Heart right ventricle (tissue), 16 donors: ENCODE measurements around the gene PSMC3IP. TPM values are rescaled to one million over a fixed set of nuclear protein-coding genes. Genes with fewer than 3 reads are reported as not detected.

Source experiments
- ATAC-seq, 8 donors: fragments of 200-7000 bp; cut with Tn5 transposase; one replicate each; pipeline ENCODE4 v1.9.1; 2020; ENCODE audit warnings: mild to moderate bottlenecking in 8 of 8, moderate library complexity in 8 of 8, moderate number of reproducible peaks in 1 of 8
- DNase-seq, 2 donors: peaks; one replicate each; pipeline ENCODE4 v3.0.0-alpha.2; 2020
- H3K27ac ChIP-seq, 10 donors: fragments of 200-600 bp; sonication (generic) in 2 of 10; one replicate each; pipeline versions ENCODE4 v1.5.0 to v1.8.0; 2020 to 2022; ENCODE audit warnings: mild to moderate bottlenecking in 3 of 10
- H3K27me3 ChIP-seq, 7 donors: fragments of 200-600 bp; one replicate each; pipeline ENCODE4 v1.8.0; 2021 to 2022; ENCODE audit warnings: mild to moderate bottlenecking in 2 of 7
- H3K36me3 ChIP-seq, 9 donors: fragments of 200-600 bp; sonication (generic) in 1 of 9; one replicate each; pipeline versions ENCODE4 v1.5.0 to v1.8.0; 2020 to 2022; ENCODE audit warnings: mild to moderate bottlenecking in 2 of 9
- H3K4me1 ChIP-seq, 9 donors: fragments of 200-600 bp; sonication (generic) in 1 of 9; one replicate each; pipeline versions ENCODE4 v1.5.0 to v1.8.0; 2020 to 2022; ENCODE audit warnings: mild to moderate bottlenecking in 4 of 9
- H3K4me3 ChIP-seq, 10 donors: fragments of 200-600 bp; sonication (generic) in 2 of 10; one replicate each; pipeline versions ENCODE4 v1.5.0 to v1.8.0; 2020 to 2022; ENCODE audit warnings: mild to moderate bottlenecking in 7 of 10, moderate library complexity in 2 of 10
- H3K9me3 ChIP-seq, 11 donors: fragments of 200-600 bp in 10 of 11; sonication (generic) in 2 of 11; one replicate each; pipeline versions ENCODE4 v1.5.0 to v1.8.0; 2013 to 2022; ENCODE audit warnings: mild to moderate bottlenecking in 2 of 11, control low read depth in 1 of 11, moderate library complexity in 1 of 11
- WGBS, 2 donors: extraction: QIAGEN DNeasy Blood & Tissue Kit; methylation state at CpG; one replicate each; pipeline ENCODE4 v1.1.7; 2013; ENCODE audit warnings: inconsistent platforms in 1 of 2; 5-methylcytosine and 5-hydroxymethylcytosine counted together
- intact Hi-C, 10 donors: fragments of 100-400 bp; cut with DNase I; formaldehyde crosslinking; loops; one replicate each; pipeline versions ENCODE4 v1.11.1 to v1.14.2; 2022
- polyA plus RNA-seq, 2 donors: library from polyadenylated mRNA; stranded (reverse); fragments of 200-250 nt; gene quantifications; one replicate each; pipeline ENCODE4 v1.2.3, GENCODE V29; 2013
- total RNA-seq, 10 donors: library from RNA; stranded (reverse); fragmentation: NEBNext Ultra II Directional in 3 of 10; extraction: Animal tissue kit (Norgen Biotek cat#: 25700) in 3 of 10; gene quantifications; one replicate each; pipeline versions ENCODE4 v1.2.1 to v1.2.4, GENCODE V29; 2021 to 2023
- TF ChIP-seq, protein P1 (sequence below), 9 donors: fragments of 200-600 bp; sonication (generic) in 2 of 9; IDR thresholded peaks; one replicate each; pipeline versions ENCODE4 v1.5.0 to v1.8.0; 2021 to 2022; ENCODE audit warnings: antibody characterized with exemption in 9 of 9, mild to moderate bottlenecking in 5 of 9, moderate library complexity in 1 of 9
- donor health status: Arrhythmogenic right ventricular cardiomyopathy.
- donor health status: ischemic (EF 13 %, LVEDD 7.1; RV severe dilation, severe dysfunction).
- donor health status: healthy with polysubstance abuse.
- donor health status: DM: no; HTN: yes; CAD: no.
- donor health status: DM: no; HTN: no; CAD: no.
- donor health status: ischemic (EF 25% LVEDD 6.9; RV normal size, moderate dysfunction).
- donor health status: ischemic (EF 25% LVEDD 5.7; RV mildly dilated, moderate dysfunction).
- donor health status: healthy.
- donor health status: DM: yes; HTN: yes; CAD: no.
- donor health status: Ischemic cardiomyopathy.
- donor health status: ischemic (EF 35%, LVEDD 5.7; RV mildly dilated, moderate dysfunction).
- donor health status: nonischemic (EF 11% LVEDD 7.7; RV severe dilation, severe dysfunction).
- donor health status: DM: yes; HTN: yes; CAD: no.
- donor health status: PGD.
- donor health status: ischemic (EF 29% LVEDD 5.4; RV normal size, mild dysfunction).
- donor health status: nonischemic (EF 23%, LVEDD 6.1; RV moderate dilation, normal function).

The PSMC3IP gene
- total and polyA plus RNA-seq, 12 donors: 1.1 to 3.1 (median 1.9) TPM

- intact Hi-C loops: loop anchor here in 6 of 10 donors (5.0 to 10.0 kb wide), 5 partner anchors 100 to 248 kb away; partner anchors contain the start of genes PLEKHH3 (in 3 of the 6), BECN1 (in 2 of the 6), RAMP2 (in 2 of the 6) and CCR10 (in 1 of the 6)
- TF ChIP-seq, protein P1, sequence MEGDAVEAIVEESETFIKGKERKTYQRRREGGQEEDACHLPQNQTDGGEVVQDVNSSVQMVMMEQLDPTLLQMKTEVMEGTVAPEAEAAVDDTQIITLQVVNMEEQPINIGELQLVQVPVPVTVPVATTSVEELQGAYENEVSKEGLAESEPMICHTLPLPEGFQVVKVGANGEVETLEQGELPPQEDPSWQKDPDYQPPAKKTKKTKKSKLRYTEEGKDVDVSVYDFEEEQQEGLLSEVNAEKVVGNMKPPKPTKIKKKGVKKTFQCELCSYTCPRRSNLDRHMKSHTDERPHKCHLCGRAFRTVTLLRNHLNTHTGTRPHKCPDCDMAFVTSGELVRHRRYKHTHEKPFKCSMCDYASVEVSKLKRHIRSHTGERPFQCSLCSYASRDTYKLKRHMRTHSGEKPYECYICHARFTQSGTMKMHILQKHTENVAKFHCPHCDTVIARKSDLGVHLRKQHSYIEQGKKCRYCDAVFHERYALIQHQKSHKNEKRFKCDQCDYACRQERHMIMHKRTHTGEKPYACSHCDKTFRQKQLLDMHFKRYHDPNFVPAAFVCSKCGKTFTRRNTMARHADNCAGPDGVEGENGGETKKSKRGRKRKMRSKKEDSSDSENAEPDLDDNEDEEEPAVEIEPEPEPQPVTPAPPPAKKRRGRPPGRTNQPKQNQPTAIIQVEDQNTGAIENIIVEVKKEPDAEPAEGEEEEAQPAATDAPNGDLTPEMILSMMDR (IDR thresholded peaks at IDR 0.05): no peak
- Histone ChIP-seq H3K27ac (peak overlapping the region in 8 of 10 donors; percentile 80 to 96 (median 94)), H3K36me3 (peaks cover 0 to 79% (median 33%) of the 10 kb centered on the region in 9 donors), H3K4me1 (peaks cover 10 to 50% (median 23%) of the 10 kb centered on the region in 9 donors), H3K4me3 (peak overlapping the region; percentile 48 to 86 (median 69)), H3K9me3 (no peaks in the 10 kb centered on the region), H3K27me3 (no peaks in the 10 kb centered on the region)
- 4 to 5% methylated on average over 18 of the region's 18 CpGs for WGBS, 2 donors
- ATAC-seq: peak in 1 of 8 donors; percentile 2
- no peak for DNase-seq
Measured at GRCh38 chr17:42577140-42577531, 393 bp downstream of the PSMC3IP start.

GRCh38 chr17:42574463-42574862, 3.1 kb downstream of the PSMC3IP start:
- H3K27ac ChIP-seq: no peak overlapping the region
- ATAC-seq: no peak
- TF ChIP-seq, protein P1 (IDR thresholded peaks at IDR 0.05): no peak
- no peak overlapping the region for H3K4me3 ChIP-seq
- 82 to 87% methylated on average over 3 of the region's 3 CpGs for WGBS, 2 donors
- intact Hi-C loops: loop anchor here in 4 of 10 donors (10.0 kb wide), 3 partner anchors 110 to 250 kb away; partner anchors contain the start of genes BECN1 (in 2 of the 4), CCR10 (in 1 of the 4), CNTNAP1 (in 1 of the 4) and RAMP2 (in 1 of the 4)
- H3K9me3 ChIP-seq: no peaks in the 10 kb centered on the region
- peaks cover 0 to 79% (median 48%) of the 10 kb centered on the region in 9 donors for H3K36me3 ChIP-seq
- no peaks in the 10 kb centered on the region for H3K27me3 ChIP-seq
- peaks cover 12 to 62% (median 23%) of the 10 kb centered on the region in 9 donors for H3K4me1 ChIP-seq
- no peak for DNase-seq

DNA sequence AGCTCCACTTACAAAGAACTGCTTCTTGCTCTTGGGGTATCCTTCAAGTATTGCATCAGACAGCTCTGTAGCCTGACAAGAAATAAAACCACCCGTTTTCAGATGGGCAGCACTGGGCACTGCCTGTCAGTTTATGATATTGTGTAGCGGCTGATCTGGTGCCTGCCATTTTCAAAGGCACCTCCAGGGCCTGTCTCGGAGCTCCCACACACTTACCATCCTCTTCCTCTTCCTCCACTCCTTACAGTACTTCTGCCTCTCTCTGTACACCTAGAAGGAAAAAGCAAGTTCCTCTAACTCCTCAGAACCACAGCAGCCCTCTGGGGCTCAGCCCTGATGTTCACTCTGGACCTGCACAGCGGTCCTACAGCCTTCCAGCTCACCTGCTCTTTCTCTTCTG, 4.4 kb downstream of the PSMC3IP start:
- WGBS, 2 donors: 82 to 83% methylated on average over 4 of the region's 4 CpGs
- TF ChIP-seq, protein P1 (IDR thresholded peaks at IDR 0.05): no peak
- Histone ChIP-seq H3K36me3 (peaks cover 0 to 84% (median 60%) of the 10 kb centered on the region in 9 donors), H3K27me3 (no peaks in the 10 kb centered on the region), H3K4me1 (peaks cover 7 to 62% (median 19%) of the 10 kb centered on the region in 9 donors), H3K9me3 (no peaks in the 10 kb centered on the region), H3K4me3 (no peak overlapping the region), H3K27ac (peak overlapping the region in 1 of 10 donors; percentile 11)
- ATAC-seq: no peak
- no peak for DNase-seq
- intact Hi-C loops: loop anchor here in 4 of 10 donors (10.0 kb wide), 3 partner anchors 112 to 252 kb away; partner anchors contain the start of genes BECN1 (in 2 of the 4), CCR10 (in 1 of the 4), CNTNAP1 (in 1 of the 4) and RAMP2 (in 1 of the 4)

DNA sequence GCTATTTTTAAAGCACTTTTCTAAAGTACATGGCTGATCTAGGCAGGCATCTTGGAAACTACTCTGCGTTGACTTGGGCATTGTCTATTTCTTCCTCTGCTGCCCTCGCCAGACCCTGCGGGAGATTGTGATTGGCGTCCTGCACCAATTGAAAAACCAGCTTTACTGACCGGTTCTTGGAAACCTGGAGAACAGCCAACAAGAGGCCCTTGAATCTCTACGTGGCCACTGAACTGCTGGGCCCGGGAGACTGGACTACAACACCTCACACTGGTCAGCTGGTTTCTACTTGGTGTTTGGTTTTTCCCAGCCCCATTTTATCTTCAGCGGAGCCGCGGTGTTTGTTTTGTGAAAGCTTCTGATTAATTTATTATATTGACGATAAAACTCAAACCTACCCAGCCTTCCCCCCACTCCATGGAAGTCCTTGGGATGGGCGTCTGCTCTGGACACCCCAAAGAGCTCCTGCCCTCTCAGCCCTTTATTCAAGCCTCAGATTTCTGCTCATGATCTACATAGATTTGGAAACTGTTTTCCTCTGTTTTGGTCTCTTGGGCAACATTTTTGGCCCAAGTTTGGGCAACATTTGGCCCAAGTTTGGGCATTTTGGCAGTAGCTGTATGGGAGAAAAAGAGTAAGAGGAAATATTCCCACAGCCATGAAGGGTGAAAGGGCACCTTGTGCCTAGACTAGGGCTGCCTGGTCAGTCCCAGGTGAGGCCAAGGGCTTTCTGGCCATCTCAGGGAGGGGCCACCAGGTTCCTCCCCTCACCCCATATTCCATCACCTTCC, 5.9 kb downstream of the PSMC3IP start:
- intact Hi-C loops: loop anchor here in 4 of 10 donors (10.0 kb wide), 3 partner anchors 113 to 253 kb away; partner anchors contain the start of genes BECN1 (in 2 of the 4), CCR10 (in 1 of the 4), CNTNAP1 (in 1 of the 4) and RAMP2 (in 1 of the 4)
- Histone ChIP-seq H3K27me3 (no peaks in the 10 kb centered on the region), H3K4me3 (no peak overlapping the region), H3K36me3 (peaks cover 0 to 84% (median 60%) of the 10 kb centered on the region in 9 donors), H3K9me3 (no peaks in the 10 kb centered on the region), H3K4me1 (peaks cover 2 to 58% (median 18%) of the 10 kb centered on the region in 9 donors), H3K27ac (peak overlapping the region in 1 of 10 donors; percentile 14)
- TF ChIP-seq, protein P1 (IDR thresholded peaks at IDR 0.05): no peak
- WGBS, 2 donors: 57 to 61% methylated on average over 12 of the region's 12 CpGs
- ATAC-seq (no peak), DNase-seq (no peak)
